NCI-H748 treated with DMSO at 0.1 percent for 48 hours (cell line): ENCODE results near the gene ADGRG3.
"Not testable (repeated sequence)": the region's sequence is repeated elsewhere in the genome, so short reads cannot be mapped to it uniquely, and the experiment has no call there.

Experiments
- DNase-seq: peaks from one replicate; lab custom pipeline; 2025; lab: John Stamatoyannopoulos, UW

Gene ADGRG3

DNA sequence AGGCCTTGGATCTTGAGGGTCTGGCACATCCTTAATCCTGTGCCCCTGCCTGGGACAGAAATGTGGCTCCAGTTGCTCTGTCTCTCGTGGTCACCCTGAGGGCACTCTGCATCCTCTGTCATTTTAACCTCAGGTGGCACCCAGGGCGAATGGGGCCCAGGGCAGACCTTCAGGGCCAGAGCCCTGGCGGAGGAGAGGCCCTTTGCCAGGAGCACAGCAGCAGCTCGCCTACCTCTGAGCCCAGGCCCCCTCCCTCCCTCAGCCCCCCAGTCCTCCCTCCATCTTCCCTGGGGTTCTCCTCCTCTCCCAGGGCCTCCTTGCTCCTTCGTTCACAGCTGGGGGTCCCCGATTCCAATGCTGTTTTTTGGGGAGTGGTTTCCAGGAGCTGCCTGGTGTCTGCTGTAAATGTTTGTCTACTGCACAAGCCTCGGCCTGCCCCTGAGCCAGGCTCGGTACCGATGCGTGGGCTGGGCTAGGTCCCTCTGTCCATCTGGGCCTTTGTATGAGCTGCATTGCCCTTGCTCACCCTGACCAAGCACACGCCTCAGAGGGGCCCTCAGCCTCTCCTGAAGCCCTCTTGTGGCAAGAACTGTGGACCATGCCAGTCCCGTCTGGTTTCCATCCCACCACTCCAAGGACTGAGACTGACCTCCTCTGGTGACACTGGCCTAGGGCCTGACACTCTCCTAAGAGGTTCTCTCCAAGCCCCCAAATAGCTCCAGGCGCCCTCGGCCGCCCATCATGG lies 4.0 kb upstream of the ADGRG3 start:
- no peak for DNase-seq

DNA sequence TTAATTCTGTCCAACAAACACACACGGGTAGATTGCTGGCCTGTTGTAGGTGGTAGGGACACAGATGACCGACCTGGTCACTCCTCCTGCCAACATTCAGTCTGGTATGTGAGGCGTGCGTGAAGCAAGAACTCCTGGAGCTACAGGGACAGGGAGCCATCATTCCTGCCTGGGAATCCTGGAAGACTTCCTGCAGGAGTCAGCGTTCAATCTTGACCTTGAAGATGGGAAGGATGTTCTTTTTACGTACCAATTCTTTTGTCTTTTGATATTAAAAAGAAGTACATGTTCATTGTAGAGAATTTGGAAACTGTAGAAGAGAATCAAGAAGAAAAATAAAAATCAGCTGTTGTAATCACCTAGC lies 3.5 kb upstream of the ADGRG3 start:
- no peak for DNase-seq

DNA sequence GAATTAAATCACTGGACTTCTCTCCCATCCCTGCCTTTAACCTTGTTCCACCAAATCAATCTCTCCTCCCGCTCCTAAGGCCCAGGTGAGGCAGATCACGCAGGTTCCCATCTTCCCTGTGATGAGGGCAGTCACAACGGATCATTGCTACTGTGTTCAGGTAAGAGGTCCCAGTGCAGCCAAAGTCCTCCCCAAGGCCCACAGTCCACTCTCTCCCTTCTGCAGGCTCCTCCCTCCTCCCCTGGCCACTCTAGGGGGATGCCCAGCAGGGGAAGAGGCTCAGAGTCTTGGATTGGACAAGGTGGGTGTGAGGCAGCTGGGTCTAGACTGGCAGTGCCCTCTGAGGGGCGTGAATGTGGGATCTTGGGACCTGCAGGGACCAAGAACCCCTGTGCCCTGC lies 2.6 kb upstream of the ADGRG3 start:
- DNase-seq, result no peak

DNA sequence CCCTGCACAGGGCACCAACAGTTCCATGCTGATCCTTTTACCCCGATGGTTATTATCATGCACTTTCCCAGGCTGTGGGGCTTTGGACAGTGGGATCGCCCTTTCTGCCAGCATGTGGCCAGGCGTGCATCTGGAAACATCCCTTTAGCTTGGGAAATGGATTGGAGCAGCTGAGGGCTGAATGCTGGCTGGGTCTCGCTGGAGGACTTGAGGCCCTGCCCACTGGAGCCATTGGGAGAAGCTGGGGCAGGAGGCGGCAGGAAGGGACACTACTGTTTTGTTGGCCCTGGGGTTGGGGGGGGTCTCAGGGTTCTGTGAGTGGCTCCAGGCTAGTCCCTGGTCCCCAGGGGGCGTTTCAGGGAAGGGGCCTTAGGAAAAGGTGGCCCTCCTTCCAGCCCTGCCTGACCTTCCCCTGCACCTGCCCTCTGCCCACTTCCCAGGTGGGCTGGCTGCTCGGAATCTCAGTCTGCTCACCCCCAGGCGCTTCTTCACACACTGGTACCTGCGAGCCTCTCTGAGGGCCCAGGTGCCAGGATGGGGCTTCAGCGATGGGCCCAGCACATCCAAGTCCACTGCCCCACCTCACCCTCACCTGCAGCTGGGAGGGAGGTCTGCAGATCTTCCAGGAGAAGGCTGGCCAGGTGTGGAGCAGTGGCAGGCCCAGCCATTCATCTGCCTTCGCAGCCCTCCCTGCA lies 1.6 kb upstream of the ADGRG3 start:
- DNase-seq, result no peak

DNA sequence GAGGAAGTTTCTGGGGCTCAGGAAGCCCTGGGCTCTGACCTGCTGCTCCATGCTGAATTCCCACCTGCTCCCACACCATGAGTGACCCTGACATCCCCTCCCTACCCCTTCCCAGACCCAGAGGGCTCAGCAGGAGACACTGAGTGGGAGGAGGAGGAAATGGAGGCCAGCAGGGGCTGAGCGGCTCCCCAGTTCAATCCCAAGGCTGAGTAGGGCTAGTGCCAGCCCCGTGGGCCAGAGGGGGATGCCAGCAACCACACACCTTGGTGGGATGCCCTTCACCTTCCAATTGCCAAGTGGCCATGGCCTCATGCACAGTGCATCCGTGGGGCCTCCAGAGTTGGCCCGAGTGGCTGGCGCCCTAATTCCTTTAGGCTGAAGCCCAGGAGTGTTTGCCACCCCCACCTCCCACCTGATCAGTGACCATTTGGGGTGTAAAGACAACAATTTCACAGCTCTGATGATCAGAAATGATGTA lies 1.0 kb upstream of the ADGRG3 start:
- no peak for DNase-seq

DNA sequence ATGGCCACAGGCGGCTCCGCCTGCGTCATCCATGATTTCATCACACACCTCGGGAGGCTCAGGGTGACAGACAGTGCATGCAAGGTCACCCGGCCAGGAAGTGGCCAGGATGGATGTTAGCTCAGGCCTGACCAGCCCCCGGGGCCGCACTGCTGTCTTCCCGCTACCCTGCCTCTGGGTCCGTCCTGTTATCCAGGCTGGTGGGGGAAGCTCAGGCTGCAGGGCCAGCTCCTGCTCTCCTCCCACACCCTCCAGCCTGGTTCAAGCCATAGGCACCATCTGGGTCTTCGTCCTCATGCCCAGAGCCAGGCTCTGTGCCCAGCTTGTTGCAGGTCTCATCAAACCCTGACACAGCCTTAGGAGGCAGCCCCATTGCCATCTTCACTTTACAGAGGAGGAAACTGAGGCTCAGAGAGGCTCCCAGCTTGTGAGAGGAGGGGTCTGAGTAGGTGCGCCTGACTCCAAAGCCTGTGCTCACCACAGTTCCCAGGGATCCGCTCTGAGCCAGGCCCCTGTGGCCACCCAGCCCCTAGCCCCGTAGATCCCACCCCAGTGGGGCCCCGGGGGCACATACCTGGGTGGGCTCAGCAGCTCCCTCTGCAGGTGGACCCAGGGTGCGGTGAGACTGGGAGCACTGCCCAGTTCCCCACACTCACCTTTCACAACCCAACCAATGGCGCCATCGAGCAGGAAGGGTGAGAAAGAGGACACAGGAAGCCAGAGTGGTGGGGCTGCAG lies 412 bp upstream of the ADGRG3 start:
- no peak for DNase-seq

DNA sequence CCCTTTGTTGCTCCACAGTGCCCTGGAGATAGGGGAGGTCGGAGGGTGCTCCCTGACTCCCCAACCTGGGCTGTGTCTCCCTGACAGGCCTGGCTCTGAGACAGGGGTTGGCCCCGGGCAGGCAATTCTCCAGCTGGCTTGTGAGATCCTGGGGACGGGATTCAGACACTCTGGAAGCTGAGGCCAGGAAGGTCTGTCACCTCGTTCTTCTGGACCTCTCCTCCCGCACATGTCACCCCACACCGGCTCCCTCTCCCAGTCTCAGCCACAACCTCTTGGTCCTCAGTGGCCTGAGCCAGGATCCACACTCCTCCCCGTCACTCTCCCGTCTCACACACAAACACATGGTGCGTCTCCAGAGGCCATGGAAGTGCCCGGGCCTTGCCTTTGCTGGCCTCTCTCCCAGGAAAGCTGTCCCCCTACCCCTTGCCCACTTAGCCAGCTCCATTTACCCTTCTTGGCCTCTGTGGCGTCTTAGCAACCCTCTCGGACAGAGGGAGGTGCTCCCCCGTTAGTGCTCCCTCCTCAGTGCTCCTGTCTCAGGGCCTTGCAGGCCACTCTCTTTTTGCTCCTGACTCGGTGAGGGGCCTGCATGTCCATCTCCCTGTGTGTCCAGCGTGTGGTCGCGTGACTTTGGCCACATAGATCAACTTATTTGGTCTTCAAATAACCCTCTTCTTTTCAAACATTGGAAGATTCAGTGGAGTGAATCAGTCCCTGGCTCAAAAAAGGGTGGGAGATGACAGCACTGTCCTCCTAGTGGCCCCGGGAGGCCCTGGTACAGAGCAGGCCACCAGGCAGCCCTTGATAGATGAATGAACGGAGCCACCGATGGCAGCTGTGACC lies 747 bp downstream of the ADGRG3 start:
- no peak for DNase-seq

DNA sequence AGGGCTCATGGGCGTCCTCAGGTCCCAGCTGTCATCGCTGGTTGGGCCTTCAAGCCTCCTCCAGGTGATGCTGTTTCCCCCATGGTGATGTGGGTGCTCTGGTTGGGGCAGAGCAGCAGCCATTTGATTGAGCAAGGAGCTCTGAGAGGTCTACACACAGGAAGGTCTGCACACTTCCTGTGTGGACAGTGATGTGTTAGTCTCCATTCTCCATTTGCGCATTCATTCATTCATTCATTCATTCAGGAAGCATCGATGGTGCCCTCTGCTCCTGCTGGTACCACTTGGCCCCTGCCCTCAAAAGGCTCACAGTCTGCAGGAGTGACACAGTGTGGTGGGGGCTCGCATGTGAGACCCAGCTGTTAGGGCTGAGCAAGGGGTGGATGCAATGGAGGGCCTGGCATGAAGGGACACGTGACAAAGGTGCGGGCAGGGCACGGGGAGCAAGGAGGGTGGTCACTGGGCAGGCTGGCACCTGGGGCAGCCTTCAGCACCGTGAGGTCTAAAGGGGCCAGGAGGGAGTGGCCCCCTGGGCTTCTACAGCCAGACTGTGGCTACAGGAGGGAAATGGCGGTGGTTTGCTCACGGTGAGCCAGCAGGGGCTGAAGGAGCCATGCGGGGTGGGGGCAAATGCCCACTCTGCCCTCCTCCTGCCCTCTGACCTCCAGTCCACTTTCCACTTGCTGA lies 1.5 kb downstream of the ADGRG3 start:
- no peak for DNase-seq

DNA sequence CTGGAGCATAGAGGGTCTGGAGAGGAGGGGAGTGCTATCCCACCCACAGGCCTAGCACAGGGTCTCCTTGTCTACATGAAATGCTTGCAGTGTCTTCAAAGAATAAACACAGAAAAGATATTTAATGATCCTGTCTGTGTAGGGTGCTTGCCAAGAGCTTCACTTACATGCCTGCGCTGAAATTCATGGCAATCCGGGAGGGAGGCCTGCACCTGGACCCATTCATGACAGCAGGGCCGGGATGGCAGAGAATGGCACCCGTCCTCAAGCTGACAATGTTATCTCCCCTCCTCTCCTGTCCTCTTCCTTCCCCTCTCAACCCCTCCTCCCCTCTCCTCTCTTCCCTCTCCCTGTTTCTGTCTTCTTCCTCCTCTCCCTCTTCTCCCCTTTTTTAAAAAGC lies 2.1 kb downstream of the ADGRG3 start:
- no peak for DNase-seq

DNA sequence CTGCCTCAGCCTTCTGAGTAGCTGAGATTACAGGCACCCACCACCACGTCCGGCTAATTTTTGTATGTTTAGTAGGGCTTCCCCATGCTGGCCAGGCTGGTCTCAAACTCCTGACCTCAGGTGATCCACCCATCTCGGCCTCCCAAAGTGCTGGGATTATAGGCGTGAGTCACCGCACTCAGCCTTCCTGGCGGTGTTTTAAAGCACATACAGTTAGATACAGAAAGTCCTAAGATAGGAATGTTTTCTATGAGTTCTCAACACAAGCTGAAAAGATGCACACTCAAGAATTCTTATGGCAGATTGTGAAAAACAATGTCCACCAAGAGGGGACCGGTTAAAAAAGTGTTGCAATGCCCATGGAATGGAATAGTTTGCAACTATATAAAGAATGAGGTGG lies 3.3 kb downstream of the ADGRG3 start:
- DNase-seq, result not testable (repeated sequence)

DNA sequence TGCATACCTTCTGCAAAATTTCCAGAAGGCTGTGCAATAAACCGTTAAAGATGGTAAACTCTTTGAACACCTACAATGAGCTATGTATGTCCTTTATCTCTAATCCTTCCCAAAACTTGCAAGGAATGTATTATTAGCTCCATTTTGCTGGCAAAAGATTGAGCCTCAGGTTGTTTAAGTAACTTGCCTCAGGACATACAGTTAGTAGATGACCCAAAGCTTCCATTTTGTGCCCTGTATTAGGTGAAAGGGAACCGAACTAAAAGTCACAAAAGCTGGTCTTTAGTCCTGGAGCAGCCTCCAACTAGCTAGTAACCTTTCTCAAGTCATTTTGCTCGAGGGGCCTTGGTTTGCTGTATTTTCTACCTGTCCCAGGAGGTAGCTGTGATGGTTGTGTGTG lies 4.3 kb downstream of the ADGRG3 start:
- no peak for DNase-seq

DNA sequence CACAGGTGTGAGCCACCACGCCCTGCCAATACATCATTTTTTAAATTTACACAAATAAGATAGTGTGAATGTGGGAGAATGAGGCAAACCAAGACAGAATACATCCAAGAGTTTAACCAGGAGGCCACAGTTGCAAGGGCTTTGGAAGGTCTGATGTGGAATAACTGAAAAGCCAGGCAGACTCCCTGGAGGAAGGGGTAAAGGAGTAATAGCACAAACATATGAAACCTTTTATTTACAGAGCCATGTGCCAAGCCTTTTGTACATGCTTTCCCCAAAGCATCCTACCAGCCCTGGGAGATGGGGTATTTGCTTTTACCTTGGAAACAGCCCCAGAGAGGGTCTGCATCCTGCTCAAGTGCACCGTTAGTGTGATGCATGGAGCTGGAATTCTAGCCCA lies 4.7 kb downstream of the ADGRG3 start:
- no peak for DNase-seq

DNA sequence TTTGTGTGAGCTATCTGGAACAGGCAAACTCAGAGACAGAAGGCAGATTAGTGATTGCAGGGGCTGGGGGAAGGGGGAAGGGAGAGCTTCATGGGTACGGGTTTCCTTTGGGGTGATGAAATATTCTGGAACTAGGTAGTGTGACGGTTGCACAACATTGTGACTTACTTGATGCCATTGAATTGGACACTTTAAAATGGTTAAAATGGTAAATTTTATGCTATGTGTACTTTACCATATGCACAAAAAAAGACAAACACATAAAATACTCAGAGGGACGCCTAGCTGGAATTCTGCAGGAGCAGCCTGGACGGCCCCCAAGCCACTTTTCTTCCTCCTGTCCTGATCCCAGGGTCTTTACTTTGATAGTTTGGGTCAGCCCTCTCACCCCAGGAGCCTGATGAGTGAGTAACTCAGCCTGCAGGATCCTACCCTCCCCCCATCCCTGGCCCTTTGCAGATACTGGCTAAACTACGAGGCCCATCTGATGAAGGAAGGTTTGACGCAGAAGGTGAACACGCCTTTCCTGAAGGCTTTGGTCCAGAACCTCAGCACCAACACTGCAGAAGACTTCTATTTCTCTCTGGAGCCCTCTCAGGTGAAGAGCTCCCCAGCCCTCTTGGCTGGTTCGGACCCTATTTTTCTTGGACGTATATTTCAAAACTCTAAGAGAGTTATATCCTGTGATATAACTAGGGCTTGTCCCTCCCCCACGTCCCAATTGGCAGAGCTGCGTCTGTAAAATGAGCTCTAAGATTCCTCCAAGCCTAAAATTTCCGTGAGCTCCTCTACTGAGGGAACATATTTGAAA lies 7.8 kb downstream of the ADGRG3 start:
- DNase-seq, result no peak

DNA sequence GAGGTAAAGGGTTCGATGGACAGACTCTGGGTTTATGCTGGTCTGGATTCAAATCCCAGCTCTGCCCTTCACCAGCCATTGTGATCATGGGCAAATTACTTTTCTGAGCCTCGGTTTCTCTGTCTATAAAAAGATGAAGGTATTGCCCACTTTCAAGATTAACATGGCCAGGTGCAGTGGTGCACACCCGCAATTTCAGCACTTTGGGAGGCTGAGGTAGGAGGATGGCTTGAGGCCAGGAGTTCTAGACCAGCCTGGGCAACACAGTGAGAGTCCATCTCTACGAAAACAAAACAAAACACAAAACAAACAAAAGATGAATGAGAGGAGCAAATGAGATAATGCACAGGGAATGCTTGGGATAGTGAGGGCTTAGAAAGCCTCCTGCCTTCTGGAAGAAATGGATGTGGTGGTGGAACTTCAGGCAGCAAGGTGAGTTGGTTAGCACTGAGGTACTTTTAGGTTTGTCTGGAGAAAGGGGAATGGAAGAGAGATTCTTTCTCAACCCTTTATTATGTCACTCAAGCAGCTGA lies 8.5 kb downstream of the ADGRG3 start:
- DNase-seq, result no peak

DNA sequence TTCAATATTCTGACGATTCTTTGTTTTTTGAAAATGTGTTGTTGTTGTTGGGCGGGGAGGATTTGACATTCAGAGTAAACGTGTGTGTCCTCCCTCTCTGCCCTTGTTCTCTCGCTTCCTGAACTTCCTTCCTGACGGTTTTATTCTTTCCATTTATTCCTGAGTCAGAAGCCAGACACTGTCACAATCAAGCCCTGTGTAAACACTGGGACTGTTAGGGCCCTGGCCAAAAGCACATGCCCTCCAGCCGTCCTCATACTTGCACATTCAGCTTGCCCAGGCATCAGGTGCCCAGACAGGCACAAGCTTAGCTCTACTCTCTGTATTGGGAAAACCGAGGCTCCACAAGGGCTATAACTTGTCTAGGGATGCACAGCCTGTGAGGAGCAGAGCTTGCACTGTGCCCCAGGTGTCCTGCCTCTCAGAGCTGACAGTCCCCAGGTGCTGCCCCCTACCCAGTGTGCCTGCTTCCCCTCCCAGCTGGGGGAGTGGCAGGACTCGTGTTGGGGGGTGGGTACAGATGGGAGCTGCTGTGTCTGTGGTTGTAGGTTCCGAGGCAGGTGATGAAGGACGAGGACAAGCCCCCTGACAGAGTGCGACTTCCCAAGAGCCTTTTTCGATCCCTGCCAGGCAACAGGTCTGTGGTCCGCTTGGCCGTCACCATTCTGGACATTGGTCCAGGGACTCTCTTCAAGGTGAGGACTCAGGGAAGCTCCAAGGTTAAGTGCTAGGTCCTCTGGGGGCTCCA lies 9.7 kb downstream of the ADGRG3 start:
- no peak for DNase-seq

DNA sequence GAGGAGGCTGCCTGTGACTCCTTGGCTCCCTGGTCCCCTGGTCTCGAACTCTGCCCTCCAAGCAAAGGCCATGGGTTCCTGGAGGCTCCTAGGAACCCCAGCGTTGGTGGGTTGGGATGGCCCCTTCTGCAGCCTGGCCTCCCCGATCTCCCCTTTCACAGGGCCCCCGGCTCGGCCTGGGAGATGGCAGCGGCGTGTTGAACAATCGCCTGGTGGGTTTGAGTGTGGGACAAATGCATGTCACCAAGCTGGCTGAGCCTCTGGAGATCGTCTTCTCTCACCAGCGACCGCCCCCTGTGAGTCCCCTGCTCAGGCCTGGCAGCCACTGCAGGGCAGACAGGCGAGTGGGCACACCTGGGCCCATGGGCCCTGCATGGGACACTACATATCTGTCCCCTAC lies 10.9 kb downstream of the ADGRG3 start:
- no peak for DNase-seq

DNA sequence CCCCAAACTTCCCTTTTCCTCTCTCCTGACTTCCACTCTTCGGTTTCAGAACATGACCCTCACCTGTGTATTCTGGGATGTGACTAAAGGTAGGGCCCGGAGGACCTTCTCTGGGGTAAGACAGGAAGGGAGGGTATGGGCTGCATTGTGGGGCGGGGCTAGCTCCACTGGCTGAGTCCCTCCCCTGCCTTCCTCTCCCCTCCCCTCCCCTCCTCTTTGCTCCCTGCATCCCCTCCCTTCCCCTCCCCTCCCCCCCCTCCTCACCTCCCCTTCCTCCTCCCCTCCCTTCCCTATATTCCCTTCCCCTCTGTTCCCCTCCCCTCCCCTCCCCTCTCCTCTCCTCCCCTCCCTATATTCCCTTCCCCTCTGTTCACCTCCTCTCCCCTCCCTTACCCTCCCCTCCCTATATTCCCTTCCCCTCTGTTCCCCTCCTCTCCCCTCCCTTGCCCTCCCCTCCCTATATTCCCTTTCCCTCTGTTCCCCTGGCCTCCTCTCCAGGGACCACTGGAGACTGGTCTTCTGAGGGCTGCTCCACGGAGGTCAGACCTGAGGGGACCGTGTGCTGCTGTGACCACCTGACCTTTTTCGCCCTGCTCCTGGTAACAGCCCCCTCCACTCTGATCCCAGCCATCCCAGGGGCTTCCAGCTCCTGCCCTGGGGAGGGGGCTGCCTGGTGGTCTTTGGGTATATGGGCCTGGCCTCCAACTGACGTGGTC lies 11.8 kb downstream of the ADGRG3 start:
- DNase-seq, result no peak

DNA sequence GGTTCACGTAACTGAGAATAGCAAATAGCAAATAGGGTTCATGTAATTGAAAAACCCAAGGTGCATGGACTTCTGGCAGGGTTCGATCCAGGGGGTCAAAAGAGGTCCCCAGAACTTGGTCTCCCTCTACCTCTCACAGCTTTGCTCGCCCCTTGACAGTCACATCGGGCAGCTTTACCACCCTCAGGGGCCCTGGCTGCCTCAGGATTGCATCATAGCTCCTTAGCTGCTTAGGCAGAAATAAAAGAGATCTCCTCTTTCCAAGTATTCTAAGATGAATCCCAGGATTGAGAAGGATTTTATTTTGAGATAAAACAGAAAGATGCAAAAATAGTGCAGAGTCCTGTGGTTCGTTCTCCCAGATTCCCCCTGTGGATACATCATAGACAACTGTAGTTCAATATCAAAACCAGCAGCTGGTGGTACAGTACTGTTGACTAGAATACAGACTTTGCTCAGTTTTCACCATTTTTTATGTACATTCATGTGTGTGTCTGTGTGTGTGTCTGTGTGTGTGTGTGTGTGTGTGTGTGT lies 12.8 kb downstream of the ADGRG3 start:
- DNase-seq, result no peak
